Measurements from ENCODE around the gene NDUFC1. TPM values are rescaled to one million over a fixed set of nuclear protein-coding genes. Genes with fewer than 3 reads are reported as not detected.

NDUFC1 gene
- total RNA-seq, 1 experiment from 2014 or later = 98.2 TPM

- H3K9me3 ChIP-seq = 0 out of 2 replicates have a peak, but pooled peaks cover 3% of the 10 kb centered on the region
- no peaks in the 10 kb centered on the region for H3K27me3 ChIP-seq
- DNase-seq = no peak
- peaks cover 2% of the 10 kb centered on the region for H3K36me3 ChIP-seq
- no peak overlapping the region for H3K4me3 ChIP-seq
These were observed 9.6 kb upstream of the NDUFC1 start for GRCh38 chr4:139311909-139312308.

GRCh38 chr4:139304920-139305319 lies 2.6 kb upstream of the NDUFC1 start:
- no peaks in the 10 kb centered on the region for H3K27me3 ChIP-seq
- no peak for DNase-seq
- peaks cover 23% of the 10 kb centered on the region for H3K36me3 ChIP-seq
- H3K4me3 ChIP-seq = no peak overlapping the region
- H3K9me3 ChIP-seq = no peaks in the 10 kb centered on the region

- no peaks in the 10 kb centered on the region for H3K27me3 ChIP-seq
- H3K36me3 ChIP-seq = peaks cover 20% of the 10 kb centered on the region
- DNase-seq = peak; percentile 96
- H3K4me3 ChIP-seq = peak within 1 kb of the TSS; percentile 79
- H3K9me3 ChIP-seq = no peaks in the 10 kb centered on the region
These were observed 1.0 kb downstream of the NDUFC1 start, which contains the start of gene NAA15 for GRCh38 chr4:139301113-139301820. TSS of gene NAA15 (plus strand) at chr4:139301505. CDS start at chr4:139301778, 273 bp downstream.

GRCh38 chr4:139300431-139301112 lies 1.7 kb downstream of the NDUFC1 start:
- peak; percentile 22 for DNase-seq
- Histone ChIP-seq H3K9me3 (no peaks in the 10 kb centered on the region), H3K36me3 (peaks cover 17% of the 10 kb centered on the region), H3K4me3 (peak overlapping the region; percentile 79), H3K27me3 (no peaks in the 10 kb centered on the region)

- Histone ChIP-seq H3K9me3 (no peaks in the 10 kb centered on the region), H3K4me3 (peak overlapping the region; percentile 79), H3K27me3 (no peaks in the 10 kb centered on the region), H3K36me3 (peaks cover 13% of the 10 kb centered on the region)
- no peak for DNase-seq
These were observed 2.7 kb downstream of the NDUFC1 start for GRCh38 chr4:139299536-139299935.

- no peak for DNase-seq
- Histone ChIP-seq H3K36me3 (peaks cover 15% of the 10 kb centered on the region), H3K4me3 (no peak overlapping the region), H3K27me3 (no peaks in the 10 kb centered on the region), H3K9me3 (no peaks in the 10 kb centered on the region)
These were observed 5.3 kb downstream of the NDUFC1 start for GRCh38 chr4:139297001-139297410.

GRCh38 chr4:139295942-139296299 lies 6.4 kb downstream of the NDUFC1 start:
- peaks cover 16% of the 10 kb centered on the region for H3K36me3 ChIP-seq
- H3K4me3 ChIP-seq = peak overlapping the region; percentile 69
- H3K9me3 ChIP-seq = no peaks in the 10 kb centered on the region
- H3K27me3 ChIP-seq = no peaks in the 10 kb centered on the region
- no peak for DNase-seq

GRCh38 chr4:139295206-139295941 lies 6.9 kb downstream of the NDUFC1 start:
- Histone ChIP-seq H3K36me3 (peaks cover 16% of the 10 kb centered on the region), H3K9me3 (no peaks in the 10 kb centered on the region), H3K4me3 (peak overlapping the region; percentile 69), H3K27me3 (no peaks in the 10 kb centered on the region)
- peak; percentile 89 for DNase-seq

GRCh38 chr4:139286186-139286698 lies 16.0 kb downstream of the NDUFC1 start:
- H3K4me3 ChIP-seq = no peak overlapping the region
- H3K36me3 ChIP-seq = peaks cover 2% of the 10 kb centered on the region; the same call in 1 of the 2 replicates
- H3K9me3 ChIP-seq = no peaks in the 10 kb centered on the region
- no peaks in the 10 kb centered on the region for H3K27me3 ChIP-seq
- DNase-seq = no peak

- Histone ChIP-seq H3K36me3 (no peaks in the 10 kb centered on the region), H3K9me3 (no peaks in the 10 kb centered on the region), H3K27me3 (no peaks in the 10 kb centered on the region), H3K4me3 (no peak overlapping the region)
- DNase-seq = no peak
These were observed 19.6 kb downstream of the NDUFC1 start for GRCh38 chr4:139282721-139283075.

GRCh38 chr4:139282065-139282720 lies 20.1 kb downstream of the NDUFC1 start:
- no peaks in the 10 kb centered on the region for H3K27me3 ChIP-seq
- no peak for DNase-seq
- no peak overlapping the region for H3K4me3 ChIP-seq
- H3K36me3 ChIP-seq = no peaks in the 10 kb centered on the region
- no peaks in the 10 kb centered on the region for H3K9me3 ChIP-seq

GRCh38 chr4:139279760-139280620 lies 22.3 kb downstream of the NDUFC1 start, which contains the start of gene MGARP:
TSS of gene MGARP (minus strand) at chr4:139280225. CDS start at chr4:139280158, 67 bp downstream.
- peak; percentile 75 for DNase-seq
- Histone ChIP-seq H3K27me3 (no peaks in the 10 kb centered on the region), H3K9me3 (no peaks in the 10 kb centered on the region), H3K4me3 (peak within 1 kb of the TSS; percentile 68), H3K36me3 (peaks cover 6% of the 10 kb centered on the region)

GRCh38 chr4:139278912-139279759 lies 23.1 kb downstream of the NDUFC1 start:
- H3K27me3 ChIP-seq = no peaks in the 10 kb centered on the region
- peak overlapping the region; percentile 68 for H3K4me3 ChIP-seq
- no peaks in the 10 kb centered on the region for H3K9me3 ChIP-seq
- DNase-seq = no peak
- H3K36me3 ChIP-seq = peaks cover 12% of the 10 kb centered on the region

GRCh38 chr4:139278485-139278884 lies 23.8 kb downstream of the NDUFC1 start:
- H3K27me3 ChIP-seq = no peaks in the 10 kb centered on the region
- peaks cover 18% of the 10 kb centered on the region for H3K36me3 ChIP-seq
- DNase-seq = no peak
- no peaks in the 10 kb centered on the region for H3K9me3 ChIP-seq
- H3K4me3 ChIP-seq = peak overlapping the region; percentile 68

- H3K9me3 ChIP-seq = no peaks in the 10 kb centered on the region
- peaks cover 18% of the 10 kb centered on the region for H3K36me3 ChIP-seq
- no peak for DNase-seq
- no peak overlapping the region for H3K4me3 ChIP-seq
- no peaks in the 10 kb centered on the region for H3K27me3 ChIP-seq
These were observed 27.0 kb downstream of the NDUFC1 start for GRCh38 chr4:139275281-139275735.
